ENCODE results near the gene UBA1. TPM values are rescaled to one million over a fixed set of nuclear protein-coding genes. Genes with fewer than 3 reads are reported as not detected.

Gene UBA1
- total and polyA plus RNA-seq, 2 of the 8 experiments (the other 6 are each of a cell fraction or from before 2014, with no cell fraction given) = 313 to 458 TPM

DNA sequence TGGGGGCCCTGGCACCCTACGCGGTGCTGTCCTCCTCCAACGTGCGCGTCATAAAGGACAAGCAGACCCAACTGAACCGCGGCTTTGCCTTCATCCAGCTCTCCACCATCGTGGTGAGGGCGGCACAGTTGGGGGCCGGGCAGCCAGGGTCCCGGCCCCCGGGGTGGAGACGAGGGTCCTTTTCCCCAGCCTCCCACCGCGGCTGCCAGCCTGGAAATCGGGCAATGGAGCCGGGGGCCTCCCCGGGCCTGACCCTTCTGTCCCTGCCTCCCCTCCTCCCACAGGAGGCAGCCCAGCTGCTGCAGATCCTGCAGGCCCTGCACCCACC lies 13.7 kb upstream of the UBA1 start:
- H3K9me3 ChIP-seq (ENCODE audit: insufficient read depth in 2 of 2, low read depth in 1 of 2, low read length in 1 of 2) = no peaks in the 10 kb centered on the region
- no peak overlapping the region for H3K56ac ChIP-seq (replicated peaks; ENCODE audit: insufficient read length, low read depth, low read length)
- no peak overlapping the region for H2BK12ac ChIP-seq (ENCODE audit: low read depth, low read length)
- no peaks in the 10 kb centered on the region for H3K23me2 ChIP-seq (ENCODE audit: low read depth, low read length)
- no peak overlapping the region for H2AK5ac ChIP-seq (ENCODE audit: low read depth, low read length)
- no peak overlapping the region for H2AFZ ChIP-seq (ENCODE audit: low read length)
- H3K79me1 ChIP-seq (ENCODE audit: low read depth, low read length) = no peaks in the 10 kb centered on the region
- no peaks in the 10 kb centered on the region for H3K27me3 ChIP-seq (replicated peaks in 1 of 4; ENCODE audit: control insufficient read depth in 3 of 4, extremely low read depth in 1 of 4, insufficient read depth in 3 of 4, low read length in 3 of 4)
- ChIA-PET CTCF (ENCODE audit: partially characterized antibody) (no interaction called here), POLR2A (ENCODE audit: partially characterized antibody) (no interaction called here)
- H2BK120ac ChIP-seq (replicated peaks; ENCODE audit: low read depth, low read length) = no peak overlapping the region
- no peak overlapping the region for H3K9ac ChIP-seq (replicated peaks in 1 of 4; ENCODE audit: extremely low read depth in 1 of 4, low read depth in 3 of 4, low read length in 3 of 4)
- no peak overlapping the region for H3K4ac ChIP-seq (replicated peaks; ENCODE audit: insufficient read length, low read depth, low read length)
- H3K36me3 ChIP-seq (ENCODE audit: control insufficient read depth in 2 of 4, insufficient read depth in 4 of 4, low read length in 3 of 4) = peaks cover 4 to 47% (median 32%) of the 10 kb centered on the region in 4 experiments; a peak in 7 of 8 replicates
- H3K79me2 ChIP-seq (ENCODE audit: control insufficient read depth in 1 of 2, insufficient read depth in 2 of 2, low read length in 2 of 2) = no peaks in the 10 kb centered on the region
- no peak overlapping the region for H3K4me2 ChIP-seq (ENCODE audit: insufficient read depth in 1 of 2, low read depth in 2 of 2, low read length in 2 of 2)
- WGBS, 2 experiments (ENCODE audit: extremely low coverage in 1 of 2, insufficient coverage in 1 of 2, insufficient read length in 1 of 2, insufficient replicate concordance in 2 of 2, low coverage in 1 of 2, low lambda C conversion rate in 2 of 2, missing lambda C conversion rate in 1 of 2) = 90% methylated on average over 5 of the region's 18 CpGs; no CpG with 5 or more reads in 1 of the 2 experiments
- H2BK20ac ChIP-seq (ENCODE audit: low read length) = no peak overlapping the region
- no peak overlapping the region for H4K5ac ChIP-seq (ENCODE audit: insufficient read length, low read depth, low read length)
- FAIRE-seq = no peak
- H2BK5ac ChIP-seq (ENCODE audit: low read depth, low read length) = no peak overlapping the region
- no peak overlapping the region for H3K18ac ChIP-seq (ENCODE audit: extremely low read depth, low read length)
- H3K4me1 ChIP-seq (replicated peaks in 1 of 4; ENCODE audit: control insufficient read depth in 3 of 4, insufficient read depth in 4 of 4, low read length in 3 of 4) = no peaks in the 10 kb centered on the region
- DNase-seq (ENCODE audit: low read depth in 1 of 2, low spot score in 2 of 2) = no peak
- no peak overlapping the region for H2BK15ac ChIP-seq (ENCODE audit: low read length)
- no peak overlapping the region for H3K14ac ChIP-seq (ENCODE audit: insufficient read length)
- H3K4me3 ChIP-seq (ENCODE audit: extremely low read depth in 1 of 4, insufficient read depth in 2 of 4, low read depth in 3 of 4, low read length in 4 of 4) = no peak overlapping the region
- H4K8ac ChIP-seq (ENCODE audit: extremely low read depth, insufficient read depth, low read length) = no peak overlapping the region
- no peak overlapping the region for H4K91ac ChIP-seq (replicated peaks; ENCODE audit: insufficient read length, low read length)
- peaks cover 0 to 3% of the 10 kb centered on the region in 2 experiments for H4K20me1 ChIP-seq (replicated peaks in 1 of 2; ENCODE audit: control insufficient read depth in 1 of 2, insufficient read depth in 2 of 2, low read length in 2 of 2)
- TF ChIP-seq KDM1A (IDR thresholded peaks at IDR 0.05; ENCODE audit: borderline replicate concordance, low read length) = no peak
- TF ChIP-seq TEAD4 (IDR thresholded peaks at IDR 0.05; ENCODE audit: low read depth, low read length) = no peak
- no peak for TF ChIP-seq RNF2 (IDR thresholded peaks at IDR 0.05; ENCODE audit: borderline replicate concordance, low read depth, low read length, missing control alignments, poor library complexity, severe bottlenecking)
- no peak for TF ChIP-seq SIRT6 (IDR thresholded peaks at IDR 0.05; ENCODE audit: low read length)
- no peak for TF ChIP-seq JUND (IDR thresholded peaks at IDR 0.05; ENCODE audit: low read length)
- TF ChIP-seq CHD1 (IDR thresholded peaks at IDR 0.05; ENCODE audit: low read depth, low read length) = no peak
- TF ChIP-seq TAF1 (IDR thresholded peaks at IDR 0.05; ENCODE audit: low read depth, low read length) = no peak
- TF ChIP-seq, protein P1, sequence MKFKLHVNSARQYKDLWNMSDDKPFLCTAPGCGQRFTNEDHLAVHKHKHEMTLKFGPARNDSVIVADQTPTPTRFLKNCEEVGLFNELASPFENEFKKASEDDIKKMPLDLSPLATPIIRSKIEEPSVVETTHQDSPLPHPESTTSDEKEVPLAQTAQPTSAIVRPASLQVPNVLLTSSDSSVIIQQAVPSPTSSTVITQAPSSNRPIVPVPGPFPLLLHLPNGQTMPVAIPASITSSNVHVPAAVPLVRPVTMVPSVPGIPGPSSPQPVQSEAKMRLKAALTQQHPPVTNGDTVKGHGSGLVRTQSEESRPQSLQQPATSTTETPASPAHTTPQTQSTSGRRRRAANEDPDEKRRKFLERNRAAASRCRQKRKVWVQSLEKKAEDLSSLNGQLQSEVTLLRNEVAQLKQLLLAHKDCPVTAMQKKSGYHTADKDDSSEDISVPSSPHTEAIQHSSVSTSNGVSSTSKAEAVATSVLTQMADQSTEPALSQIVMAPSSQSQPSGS (IDR thresholded peaks at IDR 0.05; ENCODE audit: low read length) = no peak
- no peak for TF ChIP-seq POU5F1 (IDR thresholded peaks at IDR 0.05; ENCODE audit: low read depth, low read length)
- TF ChIP-seq POLR2AphosphoS5 (IDR thresholded peaks at IDR 0.05; ENCODE audit: low read depth, low read length) = no peak
- TF ChIP-seq RAD21 (IDR thresholded peaks at IDR 0.05 in 1 of 2, conservative IDR thresholded peaks at IDR 0.05 in 1 of 2; ENCODE audit: low read depth in 2 of 2, low read length in 2 of 2) = no peak
- no peak for TF ChIP-seq RFX5 (IDR thresholded peaks at IDR 0.05; ENCODE audit: borderline replicate concordance, low read depth, low read length)
- no peak for TF ChIP-seq TBP (IDR thresholded peaks at IDR 0.05; ENCODE audit: low read depth, low read length)
- H3K23ac ChIP-seq (ENCODE audit: insufficient read length) = no peak overlapping the region
- H3K27ac ChIP-seq (ENCODE audit: low read depth, low read length) = no peak overlapping the region

Measured in H1 (cell line).